Measurements from ENCODE around the gene C16orf89. TPM values are rescaled to one million over a fixed set of nuclear protein-coding genes. Genes with fewer than 3 reads are reported as not detected.

The C16orf89 gene
- total RNA-seq, 1 experiment from 2014 or later = not detected

GRCh38 chr16:5022521-5022920 is 43.2 kb downstream of the C16orf89 start:
- peaks cover 31% of the 10 kb centered on the region for H3K27me3 Mint-ChIP-seq (ENCODE audit: insufficient read depth, unreplicated experiment)
- BruUV-seq (replicated peaks) = no TSS peak
- no peak for DNase-seq (ENCODE audit: unreplicated experiment)
- TF ChIP-seq CTCF (IDR thresholded peaks at IDR 0.05; ENCODE audit: unreplicated experiment) = no peak
- H3K27ac Mint-ChIP-seq (ENCODE audit: low read depth, unreplicated experiment) = no peak overlapping the region
- H3K4me1 Mint-ChIP-seq (ENCODE audit: insufficient read depth, unreplicated experiment) = no peaks in the 10 kb centered on the region
- ChIA-PET CTCF (interaction anchor here (0.6 to 0.7 kb wide), 2 partner anchors 731 to 1620 kb away, joined by 3 to 4 read pairs; no protein-coding TSS in a partner anchor), POLR2A (no interaction called here)
- peaks cover 6% of the 10 kb centered on the region for H3K36me3 Mint-ChIP-seq (ENCODE audit: insufficient read depth, unreplicated experiment)
- intact Hi-C loops (cut with micrococcal nuclease) = no loop called here
- no peaks in the 10 kb centered on the region for H3K9me3 Mint-ChIP-seq (ENCODE audit: unreplicated experiment)
- H3K4me3 Mint-ChIP-seq (ENCODE audit: unreplicated experiment) = no peak overlapping the region

GRCh38 chr16:5020551-5020950 is 45.2 kb downstream of the C16orf89 start:
- Mint-ChIP-seq H3K27me3 (ENCODE audit: insufficient read depth, unreplicated experiment) (peaks cover 31% of the 10 kb centered on the region), H3K4me1 (ENCODE audit: insufficient read depth, unreplicated experiment) (no peaks in the 10 kb centered on the region), H3K9me3 (ENCODE audit: unreplicated experiment) (no peaks in the 10 kb centered on the region), H3K36me3 (ENCODE audit: insufficient read depth, unreplicated experiment) (peaks cover 6% of the 10 kb centered on the region), H3K4me3 (ENCODE audit: unreplicated experiment) (no peak overlapping the region), H3K27ac (ENCODE audit: low read depth, unreplicated experiment) (no peak overlapping the region)
- no peak for TF ChIP-seq CTCF (IDR thresholded peaks at IDR 0.05; ENCODE audit: unreplicated experiment)
- no peak for DNase-seq (ENCODE audit: unreplicated experiment)
- intact Hi-C loops (cut with micrococcal nuclease) = no loop called here
- CTCF ChIA-PET = interaction anchor here (0.6 to 0.8 kb wide), 3 partner anchors 35 to 1741 kb away, joined by 3 read pairs; no protein-coding TSS in a partner anchor
- POLR2A ChIA-PET = no interaction called here
- no TSS peak for BruUV-seq (replicated peaks)

- ChIA-PET CTCF (interaction anchor here (0.8 kb wide), 1 partner anchor 35 kb away, joined by 3 read pairs; no protein-coding TSS in a partner anchor), POLR2A (no interaction called here)
- H3K36me3 Mint-ChIP-seq (ENCODE audit: insufficient read depth, unreplicated experiment) = peaks cover 6% of the 10 kb centered on the region
- DNase-seq (ENCODE audit: unreplicated experiment) = no peak
- H3K4me1 Mint-ChIP-seq (ENCODE audit: insufficient read depth, unreplicated experiment) = no peaks in the 10 kb centered on the region
- no peak overlapping the region for H3K4me3 Mint-ChIP-seq (ENCODE audit: unreplicated experiment)
- BruUV-seq (replicated peaks) = no TSS peak
- no peaks in the 10 kb centered on the region for H3K9me3 Mint-ChIP-seq (ENCODE audit: unreplicated experiment)
- TF ChIP-seq CTCF (IDR thresholded peaks at IDR 0.05; ENCODE audit: unreplicated experiment) = no peak
- intact Hi-C loops (cut with micrococcal nuclease) = no loop called here
- no peak overlapping the region for H3K27ac Mint-ChIP-seq (ENCODE audit: low read depth, unreplicated experiment)
- peaks cover 31% of the 10 kb centered on the region for H3K27me3 Mint-ChIP-seq (ENCODE audit: insufficient read depth, unreplicated experiment)
Observed at GRCh38 chr16:5019775-5020174, 46.0 kb downstream of the C16orf89 start.

- ChIA-PET POLR2A (no interaction called here), CTCF (interaction anchor here (0.5 kb wide), 1 partner anchor 342 kb away, joined by 3 read pairs; no protein-coding TSS in a partner anchor)
- Mint-ChIP-seq H3K27me3 (ENCODE audit: insufficient read depth, unreplicated experiment) (peaks cover 31% of the 10 kb centered on the region), H3K27ac (ENCODE audit: low read depth, unreplicated experiment) (no peak overlapping the region), H3K4me1 (ENCODE audit: insufficient read depth, unreplicated experiment) (no peaks in the 10 kb centered on the region), H3K4me3 (ENCODE audit: unreplicated experiment) (no peak overlapping the region), H3K36me3 (ENCODE audit: insufficient read depth, unreplicated experiment) (no peaks in the 10 kb centered on the region), H3K9me3 (ENCODE audit: unreplicated experiment) (no peaks in the 10 kb centered on the region)
- intact Hi-C loops (cut with micrococcal nuclease) = no loop called here
- DNase-seq (ENCODE audit: unreplicated experiment) = no peak
- BruUV-seq (replicated peaks) = no TSS peak
- no peak for TF ChIP-seq CTCF (IDR thresholded peaks at IDR 0.05; ENCODE audit: unreplicated experiment)
Observed at GRCh38 chr16:5018793-5019192, 47.0 kb downstream of the C16orf89 start.

Measured in MCF 10A (cell line).